GM18505 (cell line): Measurements from ENCODE around the gene IQCH.

Experiments
- ATAC-seq: cut with Tn5 transposase; IDR thresholded peaks from one replicate; pipeline ENCODE4 v1.9.1; 2021; ENCODE audit not compliant: unreplicated experiment
- POLR2A ChIP-seq: IDR thresholded peaks from 4 replicates; pipeline ENCODE4 v1.6.1; 2011; ENCODE audit warnings: borderline replicate concordance; ENCODE audit not compliant: insufficient read depth, insufficient read length; ENCODE audit errors: extremely low read depth

IQCH gene

GRCh38 chr15:67456677-67457529 is 202.3 kb downstream of the IQCH start:
- no peak for TF ChIP-seq POLR2A
- ATAC-seq, result no peak

DNA sequence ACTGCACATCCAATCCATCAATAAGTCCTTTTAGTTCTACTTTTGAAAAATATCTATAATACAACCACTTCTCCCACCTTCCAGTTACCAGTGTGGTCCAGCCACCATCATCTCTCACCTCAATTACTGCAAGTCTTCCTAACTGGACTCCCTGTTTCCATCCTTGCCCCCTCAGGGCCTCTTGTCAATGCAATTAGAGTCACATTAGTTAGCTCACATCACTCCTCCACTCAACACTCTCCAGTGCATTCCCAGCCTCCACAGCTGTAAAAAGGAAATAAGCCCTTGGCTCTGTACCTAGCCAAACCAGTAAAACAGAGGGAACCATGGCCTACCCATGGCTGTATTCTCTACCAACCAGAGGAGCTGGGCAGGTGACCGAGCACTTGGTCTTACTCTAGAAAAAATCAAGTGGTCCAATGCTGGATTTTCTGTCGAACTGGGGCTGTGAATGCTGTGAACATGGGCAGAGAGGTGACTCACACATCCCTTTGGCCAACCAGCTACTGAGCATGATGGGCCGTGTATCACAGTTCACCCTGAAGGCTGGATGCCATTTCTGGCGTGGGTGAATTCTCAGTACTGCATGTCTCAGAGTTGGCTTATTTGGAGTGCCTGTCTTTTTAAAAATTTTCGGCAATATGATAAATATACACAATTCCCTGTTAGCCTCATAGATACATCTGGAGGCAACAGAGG is 203.9 kb downstream of the IQCH start:
- no peak for ATAC-seq
- TF ChIP-seq POLR2A, result no peak

DNA sequence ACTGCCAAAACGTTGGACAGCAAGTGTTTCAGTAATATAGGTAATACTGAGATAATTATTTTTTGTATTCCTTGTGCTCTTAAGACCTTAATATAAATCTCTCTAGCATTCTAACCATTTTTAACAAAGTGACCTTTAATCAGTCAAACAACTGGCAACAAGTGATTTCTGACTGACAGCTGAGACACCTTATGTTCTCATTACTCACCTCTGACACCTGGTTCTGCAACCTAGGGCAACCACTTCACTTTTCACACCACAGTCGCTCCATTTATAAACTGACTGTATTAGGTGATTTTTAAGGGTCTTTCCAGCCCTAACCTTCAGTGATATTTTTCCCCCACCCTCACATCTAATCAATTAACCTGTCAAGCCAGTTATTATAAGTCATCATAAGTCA is 205.9 kb downstream of the IQCH start:
- no peak for TF ChIP-seq POLR2A
- no peak for ATAC-seq

GRCh38 chr15:67461735-67462134 is 207.1 kb downstream of the IQCH start:
- ATAC-seq, result no peak
- TF ChIP-seq POLR2A, result no peak

- ATAC-seq, result no peak
- no peak for TF ChIP-seq POLR2A
Measured at GRCh38 chr15:67462875-67463274, 208.3 kb downstream of the IQCH start.

DNA sequence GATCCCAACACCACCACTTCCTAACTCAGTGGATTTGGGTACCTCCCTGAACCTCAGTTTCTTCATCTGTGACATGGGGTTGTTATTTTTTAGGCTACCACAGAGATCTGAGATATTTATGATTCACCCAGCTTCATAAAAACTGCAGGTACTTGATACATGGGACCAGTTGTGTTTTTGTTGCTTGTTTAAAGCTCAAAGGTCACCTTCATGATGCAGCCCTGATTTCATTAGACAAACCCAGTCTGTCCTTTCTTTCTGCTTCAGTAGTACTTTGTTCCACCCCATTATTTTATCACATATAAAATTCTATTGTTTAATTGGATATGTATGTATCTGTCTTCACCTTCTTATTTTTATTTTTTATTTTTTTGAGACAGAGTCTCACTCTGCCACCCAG is 208.9 kb downstream of the IQCH start:
- no peak for ATAC-seq
- TF ChIP-seq POLR2A, result no peak

DNA sequence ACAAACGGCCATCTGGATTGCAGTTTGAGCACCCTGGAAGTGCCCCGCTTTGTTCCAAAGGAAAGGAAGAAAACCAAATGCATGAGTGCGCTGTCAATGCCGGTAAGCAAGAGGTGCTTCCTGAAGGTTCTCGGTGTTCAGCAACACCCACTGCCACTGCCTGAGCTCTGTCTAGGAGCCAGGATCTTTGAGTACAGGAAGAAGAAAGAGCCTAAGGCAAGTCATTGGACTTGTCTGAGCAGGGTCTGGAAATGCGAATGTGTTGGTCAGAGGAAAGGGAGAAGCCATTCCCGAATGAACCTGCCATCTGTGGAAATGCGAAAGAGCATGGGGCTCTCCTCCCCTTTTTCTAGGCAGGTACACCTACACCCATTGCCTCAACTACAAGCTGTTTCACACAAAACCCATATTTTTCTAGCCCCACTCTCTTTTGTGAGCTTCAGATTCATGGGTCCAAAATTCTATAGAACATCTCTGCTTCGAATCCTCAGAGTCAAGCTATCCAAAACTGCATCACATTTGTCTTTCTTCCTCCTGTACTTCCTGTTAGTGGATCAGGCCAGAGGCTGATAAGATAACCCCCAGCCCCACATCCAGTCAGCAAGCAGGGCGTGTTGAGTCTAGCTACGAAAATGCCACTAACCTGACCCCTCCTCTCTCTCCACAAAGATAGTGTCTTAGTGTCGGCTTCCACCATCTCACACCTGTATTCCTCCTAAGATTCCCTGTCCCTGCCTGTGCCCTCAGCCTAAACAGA is 210.8 kb downstream of the IQCH start:
- TF ChIP-seq POLR2A, result no peak
- ATAC-seq, result no peak

- ATAC-seq, result no peak
Measured at GRCh38 chr15:67468416-67468815, 213.8 kb downstream of the IQCH start.

DNA sequence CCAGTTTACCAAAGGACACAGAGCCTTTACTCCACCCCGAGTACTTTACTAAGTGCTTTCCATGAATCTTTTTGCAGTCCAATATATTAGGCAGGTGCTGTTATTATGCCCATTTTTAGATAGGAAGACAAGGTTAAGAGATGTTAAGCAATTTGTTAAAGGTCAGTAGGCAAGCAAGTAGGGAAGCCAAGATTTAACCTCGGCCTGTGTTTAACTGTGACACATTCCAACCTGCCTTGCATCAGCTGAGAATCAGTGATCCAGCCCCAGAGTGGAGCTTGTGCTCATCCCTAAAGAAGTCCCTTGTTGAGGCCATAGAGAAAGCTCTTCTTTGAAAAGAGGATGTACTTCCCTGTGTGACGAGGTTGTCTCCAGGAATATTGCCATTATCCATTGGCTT is 215.1 kb downstream of the IQCH start:
- no peak for TF ChIP-seq POLR2A
- ATAC-seq, result no peak

More at GRCh38 chr15:67468416-67468815, 213.8 kb downstream of the IQCH start:
- no peak for TF ChIP-seq POLR2A

DNA sequence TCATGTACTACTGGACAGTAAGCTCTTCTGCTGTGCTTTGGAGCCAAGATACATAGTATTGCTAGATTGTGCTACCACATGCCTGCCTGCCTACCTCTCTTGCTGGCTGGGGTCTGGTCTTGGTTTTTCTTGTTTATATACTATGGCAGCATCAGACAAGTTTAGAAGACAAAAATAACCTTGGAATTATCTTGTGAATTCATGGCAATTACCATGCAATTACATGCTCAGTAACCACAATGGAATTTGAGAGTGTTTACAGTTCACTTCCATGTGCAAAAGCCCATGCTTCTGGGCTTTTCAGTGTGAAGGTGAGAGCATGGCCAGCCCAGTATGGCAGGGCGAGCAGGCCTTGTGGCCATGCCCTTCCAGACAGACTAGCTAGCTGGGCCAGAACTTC is 218.4 kb downstream of the IQCH start:
- TF ChIP-seq POLR2A, result no peak
- ATAC-seq, result no peak

GRCh38 chr15:67474405-67475110 is 220.0 kb downstream of the IQCH start:
- TF ChIP-seq POLR2A, result no peak
- ATAC-seq, result no peak

- no peak for TF ChIP-seq POLR2A
- ATAC-seq, result no peak
Measured at GRCh38 chr15:67479781-67480505, 225.4 kb downstream of the IQCH start.

GRCh38 chr15:67480741-67481140 is 226.2 kb downstream of the IQCH start:
- no peak for TF ChIP-seq POLR2A

DNA sequence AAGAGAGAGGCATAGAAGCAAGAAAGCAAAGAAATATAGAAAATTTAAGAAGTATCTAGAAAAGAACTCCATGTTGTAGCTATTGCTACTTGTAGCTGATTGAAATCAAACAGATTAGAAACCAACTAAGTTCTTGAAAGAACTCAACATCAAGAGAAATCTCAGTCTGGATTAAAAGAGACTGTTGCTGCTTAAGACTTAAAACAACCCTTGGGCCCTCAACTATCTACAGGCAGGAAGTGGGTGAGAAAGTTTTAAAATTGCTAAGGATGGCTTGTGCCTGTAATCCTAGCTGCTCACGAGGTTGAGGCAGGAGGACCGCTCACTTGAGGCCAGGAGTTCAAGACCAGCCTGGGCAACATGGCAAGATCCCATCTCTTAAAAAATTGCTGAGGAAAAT is 227.1 kb downstream of the IQCH start:
- TF ChIP-seq POLR2A, result no peak
- no peak for ATAC-seq

More at GRCh38 chr15:67480741-67481140, 226.2 kb downstream of the IQCH start:
- ATAC-seq, result no peak
